IPS DF 4.7 (cell line): ENCODE data around the gene CDH11.

ENCODE experiments used
- DNase-seq: peaks from one replicate; pipeline ENCODE4 v3.0.0-alpha.2; 2013; ENCODE audit warnings: low spot score; ENCODE audit errors: extremely low read depth

Gene CDH11

GRCh38 chr16:65117811-65118448 lies 3.9 kb downstream of the CDH11 start:
- peak; percentile 53 for DNase-seq

GRCh38 chr16:65116818-65117430 lies 4.9 kb downstream of the CDH11 start:
- DNase-seq = no peak

- DNase-seq = no peak
These were observed 5.6 kb downstream of the CDH11 start for GRCh38 chr16:65116216-65116615.

GRCh38 chr16:65114527-65114926 lies 7.3 kb downstream of the CDH11 start:
- no peak for DNase-seq

GRCh38 chr16:65113441-65113840 lies 8.4 kb downstream of the CDH11 start:
- no peak for DNase-seq

GRCh38 chr16:65111306-65111705 lies 10.6 kb downstream of the CDH11 start:
- DNase-seq = no peak

GRCh38 chr16:65106757-65107156 lies 15.1 kb downstream of the CDH11 start:
- no peak for DNase-seq

- no peak for DNase-seq
These were observed 16.7 kb downstream of the CDH11 start for GRCh38 chr16:65105171-65105570.

GRCh38 chr16:65104471-65104870 lies 17.4 kb downstream of the CDH11 start:
- no peak for DNase-seq

- no peak for DNase-seq
These were observed 19.5 kb downstream of the CDH11 start for GRCh38 chr16:65102326-65102725.

- DNase-seq = no peak
These were observed 20.9 kb downstream of the CDH11 start for GRCh38 chr16:65101009-65101408.

GRCh38 chr16:65099607-65100006 lies 22.3 kb downstream of the CDH11 start:
- no peak for DNase-seq

- no peak for DNase-seq
These were observed 22.9 kb downstream of the CDH11 start for GRCh38 chr16:65098916-65099315.

GRCh38 chr16:65097296-65097695 lies 24.6 kb downstream of the CDH11 start:
- DNase-seq = no peak

- no peak for DNase-seq
These were observed 26.0 kb downstream of the CDH11 start for GRCh38 chr16:65095906-65096305.

GRCh38 chr16:65095090-65095728 lies 26.7 kb downstream of the CDH11 start:
- no peak for DNase-seq

GRCh38 chr16:65094009-65094408 lies 27.9 kb downstream of the CDH11 start:
- no peak for DNase-seq

- DNase-seq = no peak
These were observed 38.6 kb downstream of the CDH11 start for GRCh38 chr16:65083164-65083857.

- no peak for DNase-seq
These were observed 42.3 kb downstream of the CDH11 start for GRCh38 chr16:65079549-65079948.

GRCh38 chr16:65077181-65077580 lies 44.7 kb downstream of the CDH11 start:
- no peak for DNase-seq

- DNase-seq = no peak
These were observed 46.0 kb downstream of the CDH11 start for GRCh38 chr16:65075877-65076276.
